ENCODE measurements around the gene FCSK.

- TF ChIP-seq CTCF (IDR thresholded peaks at IDR 0.05 in 4 of 5, conservative IDR thresholded peaks at IDR 0.05 in 1 of 5) = no peak
- TF ChIP-seq POLR2A (IDR thresholded peaks at IDR 0.05) = no peak
Observed at GRCh38 chr16:70419384-70420327, 34.7 kb upstream of the FCSK start.
